HG03442 (cell line): Measurements from ENCODE around the gene NPTN.
A peak's percentile ranks its signal among the peaks of the same experiment; 100 is the strongest.
"Not testable (repeated sequence)": the region's sequence is repeated elsewhere in the genome, so short reads cannot be mapped to it uniquely, and the experiment has no call there.

Source experiments
- ATAC-seq: cut with Tn5 transposase; IDR thresholded peaks from one replicate; pipeline ENCODE4 v1.9.1; 2021; ENCODE audit warnings: mild to moderate bottlenecking, moderate library complexity; ENCODE audit not compliant: unreplicated experiment

NPTN gene

DNA sequence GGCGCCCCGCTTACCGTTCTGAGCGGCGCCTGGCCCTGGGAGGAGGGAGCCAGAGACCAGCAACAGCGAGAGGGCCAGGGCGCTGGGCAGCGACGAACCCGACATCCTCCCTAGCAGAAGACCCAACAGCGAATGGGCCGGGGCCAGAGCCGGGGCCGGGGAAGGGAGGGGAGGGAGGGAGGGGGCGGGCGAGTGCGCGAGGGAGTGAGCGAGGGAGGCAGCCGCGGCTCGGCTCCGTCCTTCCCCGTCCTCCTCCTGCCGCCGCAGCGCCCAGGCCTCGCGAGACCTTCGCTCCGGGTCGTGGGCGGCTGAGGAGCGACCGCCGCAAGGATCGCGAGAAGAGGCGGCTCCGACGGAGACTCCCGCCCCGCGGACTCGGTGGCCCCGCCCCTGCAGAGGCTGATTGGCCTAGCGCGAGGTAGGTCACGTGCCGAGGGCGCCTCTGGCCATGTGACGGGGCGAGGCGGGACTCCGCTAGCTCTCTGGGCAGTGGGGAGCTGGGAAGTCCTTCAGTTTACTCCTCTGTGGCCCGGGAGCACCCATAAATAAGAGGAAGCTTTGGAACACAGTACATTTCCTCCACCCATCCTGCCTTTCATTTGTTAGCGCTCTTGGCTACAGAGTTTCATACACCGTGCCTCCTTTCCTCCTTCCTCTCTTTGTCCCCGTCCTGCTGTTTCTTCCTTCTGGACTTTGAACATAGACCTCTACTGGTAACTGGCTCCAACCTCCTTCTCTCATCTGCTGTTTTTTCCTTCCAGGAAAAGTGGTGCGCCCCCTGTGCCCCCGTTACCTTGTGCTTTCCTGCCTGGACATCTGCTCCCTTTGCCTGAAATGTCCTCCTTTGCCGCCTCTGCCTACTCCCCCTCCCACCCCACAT is at the start of gene NPTN:
Gene NPTN, minus strand, starts transcription at position 279 of the 880 bp plus-strand sequence. Its CDS starts 174 bp downstream, at position 105.
- peak; percentile 86 for ATAC-seq

DNA sequence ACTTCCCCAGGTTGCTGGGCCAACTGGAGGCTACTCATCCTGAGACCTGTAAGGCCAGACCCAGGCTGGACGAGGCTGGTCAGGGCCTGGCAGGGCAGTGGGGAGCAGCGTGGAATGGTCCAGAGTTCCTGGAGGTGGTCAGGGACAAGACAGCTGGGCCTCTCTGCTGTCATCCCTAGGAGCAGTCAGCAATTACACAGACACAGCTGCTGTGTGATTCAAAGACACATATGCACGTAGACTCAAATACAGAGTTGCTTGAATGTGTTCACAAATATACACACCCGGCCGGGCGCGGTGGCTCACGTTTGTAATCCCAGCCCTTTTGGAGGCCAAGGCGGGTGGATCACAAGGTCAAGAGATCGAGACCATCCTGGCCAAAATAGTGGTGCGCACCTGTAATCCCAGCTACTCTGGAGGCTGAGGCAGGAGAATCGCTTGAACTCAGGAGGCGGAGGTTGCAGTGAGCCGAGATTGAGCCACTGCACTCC is 49.5 kb upstream of the NPTN start:
- no peak for ATAC-seq

DNA sequence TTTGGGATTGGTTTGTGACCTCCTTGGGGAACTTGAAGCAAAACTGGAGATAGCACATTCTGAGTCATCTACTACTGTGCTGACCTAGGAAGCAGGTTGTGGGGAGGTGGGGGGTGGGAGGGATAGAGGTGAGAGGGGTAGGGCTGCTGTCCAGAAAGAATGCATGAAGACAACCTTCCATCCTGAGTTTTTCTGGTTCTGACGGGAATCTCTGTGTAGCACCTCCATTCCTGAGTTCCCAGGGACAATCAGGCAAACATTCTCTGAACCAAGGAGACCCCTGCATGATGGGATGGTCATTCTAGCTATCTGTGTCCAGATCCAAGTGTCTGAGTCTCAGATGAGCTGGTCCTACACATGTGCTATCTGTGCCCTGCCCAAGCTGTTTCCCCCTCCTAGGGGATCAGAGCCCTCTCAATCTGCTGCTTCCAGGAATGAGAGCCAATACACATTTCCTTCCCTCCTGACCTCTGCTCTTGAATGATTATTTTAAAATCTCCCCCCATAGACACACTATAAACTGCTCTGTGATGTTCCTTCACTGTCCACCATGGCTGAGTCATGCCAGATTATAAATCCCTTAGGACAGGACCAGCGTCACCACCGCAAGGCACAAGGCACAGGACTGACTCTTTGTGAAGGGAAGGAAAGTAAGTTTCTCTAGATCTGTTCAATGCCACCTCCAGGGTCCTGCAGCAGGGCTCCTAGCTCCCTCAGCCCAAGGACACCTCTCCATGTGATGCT is 48.8 kb upstream of the NPTN start:
- no peak for ATAC-seq

DNA sequence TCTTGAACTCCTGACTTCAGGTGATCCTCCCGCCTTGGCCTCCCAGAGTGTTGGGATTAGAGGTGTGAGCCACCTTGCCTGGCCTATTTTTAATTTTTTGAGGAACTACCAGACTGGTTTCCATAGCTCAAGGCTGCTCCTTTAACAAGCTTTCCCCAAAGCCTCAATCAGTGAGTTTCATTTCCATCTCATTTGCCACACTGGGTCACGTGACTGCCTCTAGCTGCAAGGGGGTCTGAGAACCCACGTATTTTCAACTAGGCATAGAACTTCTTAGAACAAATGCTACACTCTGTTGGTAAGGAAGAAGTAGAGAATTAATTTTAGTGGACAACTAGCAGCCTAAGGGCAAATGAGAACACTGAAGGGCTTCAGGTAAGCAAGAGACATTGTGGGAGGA is 47.9 kb upstream of the NPTN start:
- ATAC-seq = no peak

DNA sequence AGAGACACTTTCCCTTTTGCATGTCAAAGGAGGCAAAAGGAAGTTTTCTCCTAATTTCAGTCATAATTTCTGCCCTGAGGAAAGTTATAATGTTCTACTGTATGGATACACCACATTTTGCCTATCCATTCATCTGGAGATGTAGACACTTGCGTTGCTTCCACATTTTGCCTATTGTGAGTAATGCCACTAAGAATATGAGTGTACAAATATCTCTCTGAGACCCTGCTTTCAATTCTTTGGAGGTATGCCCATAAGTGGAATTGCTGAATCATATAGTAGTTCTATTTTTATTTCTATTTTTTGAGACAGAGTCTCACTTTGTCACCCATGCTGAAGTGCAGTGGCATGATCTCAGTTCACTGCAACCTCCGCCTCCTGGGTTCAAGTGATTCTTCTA is 47.4 kb upstream of the NPTN start:
- ATAC-seq = no peak

DNA sequence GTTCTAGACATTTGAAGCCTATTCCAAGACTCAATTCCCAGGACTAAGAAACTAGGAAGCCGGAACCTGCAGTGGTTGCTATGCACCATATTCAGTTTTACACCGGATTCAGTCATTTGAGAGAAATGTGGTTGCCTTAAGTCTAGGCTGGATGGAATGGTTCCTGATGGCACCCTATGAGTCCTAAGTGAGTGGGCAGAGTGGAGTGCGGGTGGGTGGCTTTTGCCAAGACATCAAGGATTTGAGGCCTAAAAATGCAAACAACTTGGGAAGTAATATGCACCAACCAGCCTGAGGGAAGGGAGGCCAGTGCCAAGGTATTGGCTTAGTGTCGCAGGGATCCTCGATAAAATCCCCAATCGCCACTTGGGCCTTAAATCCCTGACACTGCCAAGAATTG is 46.8 kb upstream of the NPTN start:
- ATAC-seq = no peak

DNA sequence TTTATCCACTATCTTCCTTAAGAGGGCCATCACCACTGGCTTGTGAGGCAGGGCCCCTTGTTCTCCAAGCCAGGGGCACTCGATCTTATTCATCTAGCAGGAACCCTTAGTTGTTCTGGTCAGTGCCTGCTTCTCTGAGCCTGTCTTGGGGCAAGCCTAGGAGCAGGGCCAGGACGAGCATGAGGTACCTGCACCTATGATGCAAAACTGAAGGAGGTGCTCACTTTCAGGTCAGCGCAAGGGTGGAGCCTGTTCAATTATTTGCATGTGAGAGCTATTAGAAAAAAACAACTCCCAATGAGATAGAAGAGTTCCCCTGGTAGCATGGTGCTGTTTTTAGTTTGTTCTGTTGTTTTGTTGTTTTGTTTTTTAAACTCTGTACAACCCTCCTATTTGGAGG is 46.0 kb upstream of the NPTN start:
- no peak for ATAC-seq

DNA sequence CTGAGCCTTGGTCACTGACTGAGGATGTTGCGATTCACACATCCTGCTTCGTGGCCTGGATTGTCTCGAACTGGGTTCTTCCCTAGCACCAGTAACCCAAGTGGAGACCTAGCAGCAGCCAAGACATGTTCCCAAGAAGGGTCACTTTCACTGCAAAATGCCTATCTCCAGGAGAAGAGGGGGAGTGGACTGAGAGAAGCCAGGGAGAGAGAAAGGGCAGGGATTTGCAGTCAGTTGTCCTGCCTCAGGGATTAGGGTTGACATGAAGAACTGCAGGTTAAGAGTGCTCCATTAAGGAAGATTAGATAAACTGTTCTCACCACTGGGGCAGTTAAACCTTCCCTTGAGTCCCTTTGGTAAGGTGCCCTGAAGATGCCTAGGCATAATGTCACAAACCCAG is 45.3 kb upstream of the NPTN start:
- no peak for ATAC-seq

DNA sequence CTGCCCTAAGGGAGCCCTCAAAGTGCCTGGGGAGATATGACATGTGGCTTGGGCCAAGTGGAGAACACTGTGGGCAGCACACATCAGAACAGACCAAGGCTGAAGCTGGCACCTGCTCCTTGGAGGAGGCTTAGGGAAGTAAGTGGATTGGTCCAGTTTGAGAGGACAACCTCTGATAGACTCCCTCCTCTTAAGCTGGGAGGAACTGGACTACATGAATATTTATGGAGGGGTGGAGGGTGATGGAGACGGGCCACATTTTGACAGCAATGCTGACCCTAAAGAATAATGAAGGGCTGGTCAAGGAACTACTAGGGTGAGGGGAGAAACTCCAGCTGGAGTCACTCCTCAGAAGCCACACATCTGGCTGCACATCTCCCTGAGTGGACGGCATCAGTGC is 44.5 kb upstream of the NPTN start:
- ATAC-seq = no peak

DNA sequence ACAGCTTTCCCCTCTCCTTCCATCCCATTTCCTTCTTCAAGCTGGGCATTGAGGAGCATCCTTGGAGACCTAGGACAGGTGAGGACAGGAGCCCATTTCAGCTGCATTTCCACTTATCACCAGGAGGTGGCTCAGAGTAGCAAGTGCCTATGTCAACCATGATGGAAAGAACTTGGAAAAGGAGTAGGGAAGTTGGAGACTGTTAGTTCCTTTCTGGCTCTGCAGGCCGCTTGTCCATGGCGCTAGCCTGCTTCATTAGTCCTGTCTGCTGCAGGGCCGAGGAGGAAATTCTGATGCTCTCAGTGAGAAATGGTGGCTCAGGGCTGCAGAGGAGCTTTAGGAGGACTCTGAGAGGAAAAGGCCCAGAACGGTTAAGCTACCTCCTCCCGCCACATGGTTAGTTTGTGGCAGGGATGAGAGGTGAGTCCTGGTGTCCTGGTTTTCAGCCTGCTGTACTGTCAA is 44.0 kb upstream of the NPTN start:
- ATAC-seq = no peak

DNA sequence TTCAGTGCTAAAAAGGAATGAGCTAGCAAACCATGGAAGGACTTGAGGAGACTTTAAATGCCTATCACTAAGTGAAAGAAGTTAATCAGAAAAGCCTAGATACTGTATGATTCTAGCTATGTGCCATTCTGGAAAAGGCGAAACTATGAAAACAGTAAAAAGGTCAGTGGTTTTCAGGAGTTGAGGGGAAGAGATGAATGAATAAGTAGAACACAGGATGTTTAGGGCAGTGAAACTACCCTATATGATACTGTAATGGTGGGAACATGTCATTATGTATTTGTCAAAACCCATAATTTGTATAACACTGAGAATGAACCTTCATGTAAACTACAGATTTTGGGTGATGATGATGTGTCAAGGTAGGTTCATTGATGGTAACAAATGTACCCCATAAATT is 41.4 kb upstream of the NPTN start:
- ATAC-seq = no peak

DNA sequence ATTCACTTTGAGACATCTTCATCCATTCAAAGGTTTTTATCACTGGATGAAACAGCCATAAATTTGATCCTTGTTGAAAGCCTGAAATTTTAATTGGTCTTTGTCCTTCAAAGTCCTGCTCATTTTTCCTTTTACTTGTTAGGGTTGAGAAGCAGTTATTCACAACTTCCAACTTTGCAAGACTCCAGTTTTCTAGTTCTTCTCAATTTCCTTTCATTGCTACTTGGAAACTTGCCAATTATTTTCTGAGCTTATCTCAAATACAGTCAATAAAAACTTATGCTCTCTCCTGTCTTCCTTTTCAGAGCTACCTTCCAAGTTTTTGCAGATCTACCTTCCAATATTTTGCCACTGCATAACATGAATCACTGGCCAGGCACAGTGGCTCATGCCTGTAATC is 27.3 kb upstream of the NPTN start:
- ATAC-seq = no peak

DNA sequence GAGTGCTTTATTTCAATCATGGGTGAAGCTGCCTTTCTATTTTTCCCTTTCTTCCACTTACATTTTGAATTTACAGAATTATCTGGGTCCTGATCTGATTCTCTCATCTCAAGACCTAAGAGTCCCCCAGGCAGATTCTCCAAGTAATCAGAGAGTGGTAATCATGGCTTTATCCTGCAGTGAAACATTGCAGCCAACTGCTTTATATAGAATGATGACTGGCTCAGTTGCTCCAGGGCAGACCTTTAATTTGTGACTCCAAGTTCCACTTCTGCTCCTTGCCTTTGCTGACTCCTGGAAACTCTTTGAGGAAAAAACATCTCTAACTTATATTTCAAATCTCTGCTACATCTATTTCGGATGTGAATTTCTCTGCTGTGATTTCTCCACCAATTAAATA is 25.5 kb upstream of the NPTN start:
- ATAC-seq = no peak

DNA sequence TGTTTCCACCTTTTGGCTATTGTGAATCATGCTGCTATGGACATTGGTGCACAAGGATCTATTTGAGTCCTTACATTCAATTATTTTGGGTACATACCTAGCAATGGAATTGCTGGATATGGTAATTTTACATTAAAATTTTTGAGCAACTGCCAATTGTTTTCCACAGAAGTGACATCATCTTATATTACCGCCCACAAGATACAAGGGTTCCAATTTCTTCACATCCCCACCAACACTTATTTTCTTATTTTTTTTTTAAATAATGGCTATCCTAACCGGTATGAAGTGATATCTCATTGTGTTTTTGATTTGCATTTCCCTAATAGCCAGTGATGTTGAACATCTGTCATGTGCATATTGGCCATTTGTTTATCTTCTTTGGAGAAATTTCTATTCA is 22.5 kb upstream of the NPTN start:
- no peak for ATAC-seq

DNA sequence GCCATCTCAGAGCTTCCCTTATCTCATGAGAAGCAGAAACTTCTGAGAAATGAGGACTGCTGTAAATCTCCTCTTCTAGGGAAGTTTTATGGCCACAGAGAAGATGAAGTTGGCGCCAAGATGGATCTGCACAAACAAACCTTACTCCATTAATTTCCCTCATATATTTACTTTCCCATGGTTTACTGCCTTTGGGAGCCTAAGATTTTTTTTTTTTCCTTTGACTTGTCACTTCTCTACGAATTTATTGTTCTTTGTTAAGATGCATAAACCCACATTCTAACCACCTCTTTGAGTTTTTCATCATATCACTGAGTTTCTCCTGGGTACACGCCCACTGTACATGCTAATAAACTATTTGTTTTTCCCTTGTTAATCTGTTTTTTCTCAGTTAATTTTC is 21.5 kb upstream of the NPTN start:
- ATAC-seq = no peak

DNA sequence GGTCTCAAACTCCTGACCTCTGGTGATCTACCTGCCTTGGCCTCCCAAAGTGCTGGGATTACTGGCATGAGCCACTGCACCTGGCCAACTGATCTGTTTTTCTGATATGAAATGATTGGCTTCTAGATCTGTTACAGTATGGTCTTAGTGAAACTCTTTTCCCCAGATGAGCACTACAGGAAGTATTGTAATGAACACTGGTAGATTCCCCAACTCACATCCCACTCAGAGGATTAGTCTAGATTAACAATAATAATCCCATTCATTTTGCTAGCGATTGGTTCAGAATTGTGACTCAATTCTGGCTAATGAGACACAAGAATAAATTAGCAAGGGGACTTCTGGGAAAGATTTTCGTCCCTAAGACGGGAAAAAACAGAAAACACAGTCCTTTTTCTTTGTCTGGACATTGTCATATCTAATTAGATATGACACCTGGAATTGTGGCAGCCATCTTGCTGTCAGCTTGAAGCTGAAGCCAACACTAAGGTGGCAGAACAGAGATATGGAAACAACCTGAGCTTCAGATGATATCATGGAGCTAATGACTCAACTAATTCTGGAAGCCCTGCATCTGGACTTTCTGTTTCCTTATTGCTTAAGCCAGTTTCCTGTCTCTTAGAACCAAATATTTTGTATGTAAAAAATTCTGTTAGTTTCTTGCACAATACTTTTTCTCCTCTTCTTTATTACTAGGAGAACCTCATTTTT is 17.4 kb upstream of the NPTN start:
- no peak for ATAC-seq

DNA sequence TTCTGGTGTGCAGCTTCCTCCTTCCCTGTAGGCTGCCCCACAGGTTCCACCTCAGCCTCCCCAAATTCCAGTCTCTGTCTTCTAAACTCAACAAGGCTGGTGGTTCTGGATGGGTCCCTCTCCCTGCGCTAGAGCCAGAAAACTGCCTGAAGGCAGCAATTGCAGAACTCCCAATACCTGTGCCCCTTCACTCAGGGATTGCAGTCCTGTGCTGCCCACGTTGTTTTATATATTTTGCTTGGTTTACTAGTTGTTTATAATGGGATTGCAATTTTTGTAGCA is 14.8 kb upstream of the NPTN start:
- ATAC-seq = no peak

DNA sequence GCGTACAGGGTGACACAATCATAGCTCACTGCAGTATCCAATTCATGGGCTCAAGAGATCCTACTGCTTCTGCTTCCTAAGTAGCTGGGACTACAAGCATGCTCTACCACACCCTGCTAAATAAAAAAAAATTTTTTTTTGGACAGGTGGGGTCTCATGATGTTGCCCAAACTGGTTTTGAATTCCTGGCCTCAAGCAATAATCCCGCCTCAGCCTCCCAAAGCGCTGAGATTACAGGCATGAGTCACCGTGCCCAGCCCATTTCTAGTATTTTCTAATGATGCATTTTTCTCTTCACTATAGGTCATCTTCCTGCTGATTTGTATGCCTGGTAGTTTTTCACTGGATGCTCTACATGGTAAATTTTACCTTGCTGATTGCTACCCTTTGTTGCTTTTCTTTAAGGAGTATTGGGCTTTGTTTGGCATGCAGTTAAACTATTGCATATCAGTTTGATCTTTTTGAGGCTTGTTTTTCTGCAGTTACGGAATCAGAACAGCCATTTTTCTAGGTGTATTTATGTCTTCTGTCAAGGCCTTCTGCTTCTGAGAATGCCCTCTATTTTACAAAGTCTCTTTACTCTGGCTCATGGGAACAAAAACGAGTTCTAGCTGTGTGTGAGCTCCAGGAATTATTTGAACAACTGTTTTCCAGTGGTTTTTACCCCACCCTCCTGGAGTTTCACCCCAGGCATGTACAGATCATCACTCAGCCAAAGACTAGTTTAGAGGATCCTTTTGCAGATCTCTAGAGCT is 14.2 kb upstream of the NPTN start:
- no peak for ATAC-seq

DNA sequence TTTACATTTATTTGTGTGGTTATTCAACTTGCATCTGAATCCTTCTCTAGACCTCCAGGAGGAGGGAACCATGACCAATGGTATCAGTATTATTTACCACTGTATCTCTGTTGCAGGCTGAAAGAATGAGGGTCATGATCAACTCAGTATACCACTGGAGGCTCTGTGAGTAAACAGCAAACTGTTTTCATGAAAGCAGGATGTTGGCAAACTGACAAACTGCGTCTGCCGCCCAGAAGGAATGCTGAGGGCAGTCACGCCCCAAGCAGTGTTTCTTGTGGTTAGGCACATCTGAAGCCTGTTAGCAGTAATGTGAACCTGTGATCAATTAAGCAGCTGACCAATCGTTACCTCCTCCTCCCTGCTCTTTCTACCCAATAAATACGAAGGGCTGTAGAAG is 6.3 kb upstream of the NPTN start:
- ATAC-seq = not testable (repeated sequence)

DNA sequence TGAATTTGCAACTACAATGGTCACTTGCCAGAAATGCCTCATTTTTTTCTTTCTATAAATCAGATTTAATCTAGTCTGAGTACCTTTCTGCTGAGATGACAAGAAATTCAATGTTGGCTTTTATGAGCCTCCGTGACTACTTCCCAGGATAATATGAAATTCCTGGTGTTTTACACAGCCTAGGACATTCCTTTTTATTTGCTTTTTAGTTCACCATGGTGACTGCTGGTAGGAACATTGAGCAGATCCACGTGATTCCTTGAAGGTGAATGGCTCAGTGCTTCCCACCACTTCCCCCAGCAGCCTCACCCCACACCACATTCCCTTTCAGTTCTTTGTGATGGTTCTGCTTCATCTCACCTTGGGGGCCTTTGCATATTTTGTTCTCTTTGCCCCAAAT is 4.3 kb upstream of the NPTN start:
- ATAC-seq = no peak

DNA sequence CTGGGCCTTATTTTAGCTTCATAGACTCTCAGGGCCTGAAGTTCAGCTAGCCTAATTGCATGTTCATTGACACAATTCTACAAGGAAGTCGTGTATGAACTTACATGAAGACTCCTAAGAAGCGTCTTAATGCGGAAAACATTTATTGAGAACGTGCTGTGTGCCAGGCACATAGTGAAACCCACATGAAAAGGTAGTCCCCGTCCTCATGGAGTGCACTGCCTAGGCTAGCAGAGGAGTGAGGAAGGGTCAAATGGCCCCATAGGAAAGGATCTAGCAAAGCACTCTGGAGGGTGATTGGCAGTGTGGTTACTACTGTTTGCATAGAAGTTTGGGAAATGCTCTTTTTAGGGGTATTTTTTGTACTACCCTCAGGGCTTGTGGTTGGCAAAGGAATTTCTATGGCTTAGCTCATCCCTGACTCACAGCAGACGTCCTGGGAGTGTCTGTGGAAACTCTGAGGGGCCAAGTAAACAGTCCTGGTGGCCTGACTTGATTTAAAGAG is 854 bp upstream of the NPTN start:
- ATAC-seq = no peak
